GM19463 (cell line): ENCODE results near the gene EN1.

Experiments
- ATAC-seq: cut with Tn5 transposase; IDR thresholded peaks from one replicate; pipeline ENCODE4 v1.9.1; 2021; ENCODE audit warnings: mild to moderate bottlenecking, moderate library complexity; ENCODE audit not compliant: unreplicated experiment

The EN1 gene

DNA sequence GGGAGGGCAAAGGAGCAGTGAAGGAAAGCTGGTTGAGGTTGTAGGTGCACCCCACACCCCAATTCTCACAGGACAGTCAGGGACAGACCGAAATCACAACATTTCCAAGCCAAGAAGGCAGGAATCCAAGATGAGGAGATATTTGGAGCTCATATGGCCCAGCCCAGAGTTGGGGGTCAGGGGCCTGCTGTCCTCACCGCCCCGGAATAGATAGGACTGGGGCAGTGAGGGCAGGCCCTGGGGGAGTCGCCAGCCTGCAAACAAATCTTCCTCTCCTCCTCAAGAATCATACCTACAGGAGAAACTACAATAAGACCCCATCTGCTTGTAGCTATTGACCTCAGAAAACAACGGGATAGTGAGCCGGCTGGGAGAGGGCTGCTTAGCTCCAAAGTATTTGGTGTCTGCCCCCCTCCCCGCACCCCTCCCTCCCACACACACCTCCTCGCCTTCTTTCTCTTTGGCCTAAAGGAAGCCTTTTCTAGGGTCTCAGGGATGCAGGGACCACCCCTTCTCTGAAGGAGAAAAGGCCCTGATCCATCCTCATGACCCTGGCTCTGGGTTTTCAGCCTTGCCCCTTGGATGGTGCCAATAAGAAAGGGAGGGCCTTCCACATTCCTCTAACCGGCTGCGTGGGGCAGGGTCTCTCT lies 3.8 kb downstream of the EN1 start:
- no peak for ATAC-seq

DNA sequence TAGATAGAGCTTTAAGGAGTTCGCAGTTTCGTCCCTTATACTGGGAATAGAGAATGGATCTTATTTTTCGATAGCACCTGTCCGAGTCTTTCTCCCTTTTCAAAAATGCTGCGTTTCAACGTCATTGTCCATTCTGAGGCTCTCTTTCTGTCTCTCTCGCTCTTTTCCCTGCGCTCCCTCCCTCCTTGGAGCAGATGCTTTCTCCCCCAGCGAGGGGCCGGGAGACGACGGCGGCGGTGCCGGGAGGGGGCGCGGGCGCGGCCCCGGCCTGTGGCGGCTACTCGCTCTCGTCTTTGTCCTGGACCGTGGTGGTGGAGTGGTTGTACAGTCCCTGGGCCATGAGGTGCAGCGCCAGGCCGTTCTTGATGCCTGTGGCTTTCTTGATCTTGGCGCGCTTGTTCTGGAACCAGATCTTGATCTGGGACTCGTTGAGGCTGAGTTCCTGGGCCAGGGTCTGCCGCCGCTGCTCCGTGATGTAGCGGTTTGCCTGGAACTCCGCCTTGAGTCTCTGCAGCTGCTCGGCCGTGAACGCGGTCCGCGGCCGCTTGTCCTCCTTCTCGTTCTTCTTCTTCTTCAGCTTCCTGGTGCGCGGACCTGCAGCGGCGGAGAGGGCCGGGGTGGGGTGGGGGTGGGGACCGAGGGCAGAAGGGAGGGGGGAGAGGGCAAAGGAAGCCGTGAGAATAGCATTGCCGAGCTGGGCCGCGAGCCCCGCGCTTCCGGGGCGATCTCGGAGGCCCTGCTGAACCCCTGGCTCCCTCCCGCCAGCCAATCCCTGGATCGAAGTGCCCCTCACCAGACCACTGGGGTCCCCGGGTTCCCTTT lies 4.6 kb downstream of the EN1 start:
- ATAC-seq, result no peak

DNA sequence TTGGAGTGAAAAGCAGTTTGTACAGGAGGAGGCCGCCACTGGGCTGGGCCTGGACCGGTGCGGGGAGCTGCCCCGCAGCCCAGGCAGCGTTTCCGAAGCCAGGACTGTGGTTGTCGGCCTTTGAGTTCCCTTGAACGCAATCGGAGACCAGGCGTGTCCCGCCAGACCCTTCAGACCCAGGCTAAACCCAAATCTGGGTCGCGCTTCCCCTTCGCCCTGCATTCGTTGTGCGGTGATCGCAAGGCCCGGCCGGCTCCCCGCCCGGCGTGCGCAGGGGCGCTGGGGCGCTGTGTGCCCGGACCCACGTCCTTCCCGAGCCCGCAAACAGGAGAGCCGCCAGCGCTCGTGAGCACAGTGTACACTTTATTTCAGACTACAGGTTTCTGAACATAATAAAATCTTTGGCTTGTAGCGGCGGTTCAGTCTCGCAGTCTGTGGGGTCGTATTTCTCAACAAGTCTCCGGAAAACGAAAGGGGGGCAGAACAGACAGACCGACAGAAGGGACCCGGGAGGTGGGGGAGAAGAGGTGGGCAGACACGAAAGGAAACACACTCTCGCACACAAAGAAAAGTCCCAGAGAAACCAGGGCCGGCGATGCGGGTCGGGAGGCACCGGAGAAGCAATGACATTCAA lies 5.5 kb downstream of the EN1 start:
- ATAC-seq, result no peak

DNA sequence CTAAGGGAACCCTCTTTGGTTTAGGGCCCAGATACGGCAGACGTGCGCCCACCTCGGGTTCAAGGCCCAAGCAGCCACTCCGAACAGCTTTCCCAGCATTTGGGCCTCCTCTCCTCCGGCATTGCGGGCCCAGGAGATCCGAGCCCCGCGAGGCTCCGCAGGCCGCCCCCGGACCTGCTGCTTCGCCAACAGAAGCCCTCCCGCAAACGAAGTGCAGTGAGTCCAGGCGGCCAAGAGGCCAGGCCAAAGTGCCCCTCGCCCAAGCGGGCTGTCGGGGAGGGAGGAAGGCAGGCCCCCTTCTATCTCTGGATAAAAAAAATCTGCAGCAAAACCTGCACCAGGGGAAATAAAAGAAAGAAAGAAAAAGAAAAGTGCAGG lies 6.0 kb downstream of the EN1 start:
- no peak for ATAC-seq

DNA sequence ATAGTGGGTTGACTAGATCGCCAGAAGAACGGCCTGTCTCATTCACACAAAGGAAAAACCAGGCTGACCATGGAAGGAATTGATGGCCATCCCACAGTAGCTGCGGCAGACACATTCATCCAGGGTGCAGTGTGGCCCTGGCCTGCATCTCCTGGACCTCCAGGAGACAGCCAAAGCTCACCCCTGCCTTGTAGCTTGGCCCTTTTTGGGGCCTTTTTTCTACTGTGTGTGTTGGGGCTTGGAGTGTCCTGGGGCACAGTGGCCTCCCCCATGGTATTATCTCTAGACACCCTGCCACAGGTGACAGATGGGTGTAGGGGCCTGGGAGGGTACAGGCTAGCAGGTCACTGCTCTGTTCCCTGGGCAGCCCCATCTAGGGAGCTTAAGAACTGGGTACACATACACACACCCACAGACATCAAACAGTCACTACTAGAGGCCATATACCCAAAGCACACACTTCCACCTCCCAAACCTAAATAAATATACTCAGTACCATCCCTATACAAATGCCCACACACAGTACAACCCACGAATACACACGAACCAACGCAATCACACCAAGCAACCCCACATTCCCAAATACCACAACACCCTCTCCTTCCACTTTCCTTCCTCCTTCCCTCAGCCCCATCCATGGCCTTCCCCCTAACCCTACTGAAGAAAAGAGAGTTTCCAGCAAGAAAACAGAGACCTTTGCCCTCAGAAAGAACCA lies 8.6 kb downstream of the EN1 start:
- no peak for ATAC-seq

DNA sequence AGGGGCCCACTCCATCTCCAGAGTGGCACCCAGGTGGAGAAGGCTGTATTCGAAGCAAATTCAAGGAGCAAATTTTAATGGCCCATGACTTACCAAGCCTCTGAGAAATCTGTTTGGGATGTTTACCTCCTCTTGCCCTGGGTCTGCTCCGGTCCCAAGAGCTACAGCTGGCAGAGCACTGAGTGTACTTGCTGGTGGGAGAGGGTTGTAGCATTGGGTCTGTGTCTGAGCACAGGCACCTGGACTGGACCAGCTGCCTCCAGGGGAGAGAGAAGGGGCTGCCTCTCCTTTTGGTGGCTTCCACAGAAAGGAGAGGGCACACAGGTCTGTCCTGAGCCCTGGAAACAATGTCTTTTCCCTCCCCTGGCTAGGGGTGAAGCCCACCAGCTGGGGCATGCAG lies 9.8 kb downstream of the EN1 start:
- ATAC-seq, result no peak

DNA sequence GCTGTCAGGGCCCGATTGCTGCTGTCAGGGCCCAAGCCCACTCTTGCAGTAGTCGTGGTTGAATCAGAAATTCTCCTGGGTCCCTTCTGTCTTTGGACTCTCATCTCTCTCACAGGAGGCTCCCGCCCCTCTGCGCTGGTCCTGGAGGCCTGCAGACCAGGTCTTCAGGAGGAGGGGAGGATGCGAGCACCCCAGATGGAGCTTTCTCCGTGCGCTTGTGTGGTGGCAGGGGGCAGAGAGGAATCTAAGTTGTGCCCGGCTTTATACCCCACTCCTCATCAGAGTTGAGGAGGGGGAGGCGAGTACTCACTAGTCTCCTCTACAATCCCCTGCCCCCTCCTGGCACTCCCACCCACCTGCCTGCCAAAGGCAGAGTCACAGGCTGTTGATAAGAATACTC lies 10.4 kb downstream of the EN1 start:
- ATAC-seq, result no peak

DNA sequence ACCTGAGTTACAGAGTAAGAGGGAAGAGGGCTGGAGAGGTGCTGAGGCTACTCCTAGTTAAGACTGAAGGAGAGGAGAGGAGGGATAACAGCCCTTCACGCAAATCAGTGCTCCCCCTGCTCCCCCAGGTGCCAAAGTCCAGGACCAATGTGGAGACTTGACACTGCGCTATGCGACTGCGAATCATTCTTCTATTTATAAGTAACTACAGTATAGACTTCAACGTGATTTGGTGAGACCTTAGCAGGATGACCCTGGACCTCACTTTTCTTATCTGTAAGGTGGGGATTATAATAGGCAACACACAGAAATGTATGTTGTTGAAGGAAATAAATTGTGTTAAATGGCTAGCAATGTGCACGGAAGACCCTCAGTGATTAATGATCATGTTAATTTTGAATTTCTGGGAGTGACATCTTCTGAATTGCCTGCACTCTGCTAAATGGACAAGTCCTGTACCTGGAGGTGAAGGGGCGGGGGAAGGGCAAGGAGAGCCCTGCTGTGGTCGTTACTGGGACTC lies 11.0 kb downstream of the EN1 start:
- no peak for ATAC-seq

DNA sequence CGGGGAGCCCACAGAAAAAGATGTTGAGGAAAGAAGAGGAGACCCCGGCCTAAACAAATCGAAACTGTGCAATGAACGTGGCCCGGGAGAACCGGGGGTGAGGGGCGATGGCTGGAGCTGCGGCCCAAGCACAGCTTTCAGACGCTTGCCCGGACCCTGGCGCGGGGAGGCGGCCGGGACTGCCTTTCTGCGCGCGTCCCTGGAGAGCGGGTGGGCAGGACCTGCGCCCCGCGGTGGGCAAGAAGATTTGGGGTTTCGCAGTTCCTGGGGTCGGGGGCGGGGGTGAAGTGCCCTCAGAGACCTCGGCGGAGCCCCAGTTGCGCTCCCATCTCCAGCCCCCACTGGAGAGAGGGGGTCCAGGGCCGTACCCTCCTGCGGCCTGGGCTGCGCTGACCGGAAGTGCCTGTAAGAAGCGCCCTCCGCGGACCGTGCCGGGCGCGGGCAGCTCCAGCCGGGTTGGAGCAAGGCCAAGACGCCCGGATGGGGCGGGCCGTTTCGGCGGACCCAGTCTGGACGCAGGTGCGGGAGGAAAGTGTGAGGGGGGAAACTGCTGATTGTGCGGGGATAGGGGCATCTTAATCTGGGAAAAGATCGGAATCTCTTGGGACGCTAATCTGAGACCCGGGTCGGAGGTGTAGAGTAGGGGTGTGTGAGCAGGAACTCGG lies 11.6 kb downstream of the EN1 start:
- no peak for ATAC-seq

DNA sequence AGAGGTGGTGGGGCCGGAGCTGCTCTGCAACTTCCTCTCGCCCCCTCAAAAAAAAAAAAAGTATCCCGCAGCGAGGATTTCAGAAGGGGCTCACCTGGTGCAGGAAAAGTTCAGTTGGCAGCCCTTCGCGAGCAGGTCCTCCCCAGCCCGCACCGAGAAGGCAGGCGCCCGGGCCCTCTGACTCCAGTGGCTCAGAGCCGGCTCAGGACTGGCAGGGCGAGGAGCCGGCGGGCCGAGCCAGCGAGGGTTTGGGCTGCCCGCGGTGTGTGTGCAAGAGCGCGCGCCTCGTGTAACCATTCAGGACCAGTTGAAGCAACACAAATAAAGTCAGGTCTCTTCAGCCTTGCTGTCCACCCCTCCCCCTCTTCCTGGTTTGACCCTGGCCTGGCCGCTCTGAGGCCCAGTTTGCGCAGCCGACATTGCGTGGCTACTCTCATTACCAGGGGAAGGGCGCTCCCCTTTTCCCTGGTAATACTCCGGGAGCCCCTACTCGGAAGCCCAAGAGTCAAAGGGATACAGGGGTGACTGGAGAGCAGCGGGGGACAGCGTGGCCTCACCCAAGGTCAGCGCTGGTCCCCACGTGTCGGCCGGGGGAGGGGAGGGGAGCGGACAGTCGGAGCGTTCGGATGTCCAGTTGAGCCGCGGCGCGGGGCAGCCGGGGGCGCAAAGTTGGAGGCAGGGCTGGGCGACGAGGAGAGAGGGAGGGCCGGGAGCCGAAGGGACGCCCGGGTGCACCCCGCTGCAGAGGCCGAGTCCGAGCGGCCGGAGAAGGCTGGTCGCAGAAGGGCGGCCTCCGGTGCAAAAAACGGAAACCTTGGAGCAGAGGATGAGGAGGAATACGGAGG lies 12.3 kb downstream of the EN1 start:
- ATAC-seq, result no peak

DNA sequence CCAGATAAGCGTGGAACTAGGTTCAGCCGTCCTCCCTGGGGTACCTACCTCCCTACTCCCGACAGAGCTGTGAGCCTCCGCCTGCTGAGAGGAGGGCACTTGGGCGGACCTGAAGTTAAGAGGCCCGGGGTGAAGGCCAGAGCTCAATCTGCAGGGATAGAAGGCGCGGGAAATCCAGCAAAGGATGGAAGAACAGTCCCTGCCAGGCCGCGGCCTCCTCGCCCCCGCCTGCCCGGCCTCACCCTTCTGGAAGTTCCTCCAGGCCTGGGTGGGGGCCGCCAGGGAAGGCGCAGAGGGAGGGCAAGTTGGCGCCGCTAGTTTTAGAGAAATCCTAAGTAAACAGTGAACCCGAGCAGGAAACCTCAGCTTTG lies 13.0 kb downstream of the EN1 start:
- ATAC-seq, result no peak

DNA sequence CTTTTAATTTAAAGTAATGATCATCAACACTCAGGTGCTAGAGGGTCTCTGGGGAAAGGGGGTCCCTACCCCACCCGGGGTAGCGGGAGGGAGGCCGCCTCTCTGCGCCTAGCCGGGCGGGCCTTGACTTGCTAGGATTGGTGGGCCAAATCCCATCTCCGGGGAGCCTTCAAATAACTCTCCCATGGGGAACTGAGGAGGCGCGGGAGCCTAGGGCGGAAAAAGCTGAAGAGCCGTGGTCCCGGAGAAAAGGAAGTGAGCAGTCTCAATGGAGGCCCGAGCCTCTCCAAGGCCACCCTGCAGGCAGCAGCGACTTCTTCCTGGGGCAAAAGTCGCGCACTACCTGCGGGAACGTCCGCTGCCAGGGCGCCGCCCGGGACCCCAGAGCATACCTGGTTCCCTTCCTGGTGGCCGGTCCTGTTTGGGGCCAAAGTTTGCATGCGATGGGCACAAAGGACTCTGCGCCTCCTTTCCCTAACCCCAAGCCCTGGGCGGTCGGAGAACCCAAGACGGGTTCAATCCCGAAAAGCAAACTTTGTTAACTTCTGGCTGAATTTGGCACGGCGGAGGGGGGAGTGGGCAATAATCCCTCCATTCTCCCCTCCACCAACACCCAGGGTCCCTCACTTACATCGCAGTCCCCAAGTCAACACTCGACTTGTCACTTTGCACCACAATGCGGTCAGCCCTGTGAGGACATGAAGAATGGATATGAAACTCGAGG lies 13.6 kb downstream of the EN1 start:
- no peak for ATAC-seq

DNA sequence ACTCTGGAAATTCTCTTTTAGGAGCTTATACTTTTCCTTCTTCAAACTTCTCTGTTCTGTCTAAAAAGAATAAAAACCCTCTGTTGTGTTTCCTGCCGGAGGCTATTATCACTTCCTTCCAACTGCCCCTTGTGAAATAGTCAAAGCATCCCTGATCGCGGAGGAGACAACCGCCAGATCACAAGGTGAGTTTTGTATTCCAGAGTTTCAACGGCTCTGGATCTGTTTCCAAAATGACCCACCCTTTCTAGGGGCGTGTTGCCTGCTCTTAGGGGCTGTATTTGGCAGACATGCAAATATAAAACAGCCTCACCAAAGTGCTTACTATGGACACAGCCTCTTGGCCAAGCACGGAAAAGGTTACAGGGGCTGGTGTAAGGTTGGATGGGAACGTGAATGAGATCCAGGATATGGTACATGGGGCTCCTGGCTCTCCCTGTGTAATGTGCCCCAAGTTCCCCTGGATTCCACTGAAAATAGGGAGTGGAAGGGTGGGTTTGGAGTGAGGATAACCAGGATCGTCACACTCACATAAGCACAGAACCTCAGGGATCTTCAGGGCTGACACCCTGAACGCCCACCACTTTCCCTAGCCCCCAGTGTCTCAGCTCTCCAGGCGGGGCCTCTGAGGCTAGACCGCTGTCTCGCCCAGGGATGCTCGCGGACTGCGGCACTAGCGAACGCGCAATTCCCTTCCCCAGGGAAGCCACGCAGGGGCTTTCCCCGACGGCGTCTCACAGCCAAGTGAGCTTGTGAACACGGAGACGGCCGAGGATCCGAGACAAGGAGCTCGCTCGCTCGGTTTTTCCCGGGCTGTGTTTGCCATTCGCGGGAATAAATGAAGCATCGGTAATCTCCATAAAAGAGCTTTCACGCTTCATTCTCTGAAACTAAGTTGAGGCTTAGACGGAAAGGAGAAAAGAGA lies 14.4 kb downstream of the EN1 start:
- no peak for ATAC-seq

DNA sequence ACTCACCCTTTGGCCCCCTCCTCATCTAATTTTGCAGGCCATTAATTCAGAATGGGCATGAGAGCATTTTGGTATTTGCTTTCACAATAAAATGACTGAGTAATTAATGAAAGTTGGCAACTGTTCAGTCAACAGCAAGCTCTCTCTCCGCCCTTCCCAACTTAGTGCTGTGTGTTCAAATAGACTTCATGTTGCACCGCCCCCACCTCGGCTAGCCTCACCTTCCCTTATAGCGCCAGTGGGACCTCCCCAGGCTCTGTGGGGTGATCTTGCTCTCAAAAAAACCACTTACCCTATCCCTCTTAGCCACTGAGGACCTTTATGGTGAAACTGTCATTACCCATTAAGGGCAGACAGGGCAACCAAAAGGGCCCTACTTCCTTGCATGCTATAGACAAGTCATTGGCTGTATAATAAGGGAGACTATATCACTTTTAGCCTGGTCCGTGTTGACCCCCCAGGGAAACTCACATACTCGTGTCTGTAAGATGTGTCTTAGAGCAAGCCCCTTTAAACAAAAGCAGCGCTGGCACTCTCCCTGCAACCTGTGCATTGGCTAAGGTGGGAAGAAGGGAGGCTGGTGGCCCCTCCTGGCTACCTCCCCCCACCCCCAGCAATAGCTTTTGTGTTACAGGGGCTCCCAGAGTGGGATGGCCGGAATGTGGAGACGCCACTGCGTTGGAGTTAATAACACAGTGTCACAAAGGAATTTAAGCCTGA lies 15.2 kb downstream of the EN1 start:
- no peak for ATAC-seq

DNA sequence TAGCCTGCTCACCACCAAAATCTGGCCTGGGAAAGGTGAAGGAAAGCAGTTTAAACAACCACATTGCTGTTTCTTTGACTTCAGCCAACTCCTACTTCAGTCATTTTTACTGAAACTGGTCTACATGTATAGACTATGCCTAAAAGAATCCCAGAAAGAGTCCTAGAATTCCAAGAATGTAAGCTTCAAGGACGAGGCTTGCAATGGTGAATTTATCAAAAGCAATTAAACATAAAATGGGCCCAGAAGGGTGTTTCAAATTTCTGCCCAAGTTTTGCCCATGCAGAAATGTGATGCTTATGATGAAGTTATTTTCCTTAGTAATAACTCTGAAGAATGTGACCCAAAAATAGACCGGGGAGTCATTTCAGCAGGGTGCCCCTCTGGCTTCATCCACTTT lies 16.6 kb downstream of the EN1 start:
- no peak for ATAC-seq

DNA sequence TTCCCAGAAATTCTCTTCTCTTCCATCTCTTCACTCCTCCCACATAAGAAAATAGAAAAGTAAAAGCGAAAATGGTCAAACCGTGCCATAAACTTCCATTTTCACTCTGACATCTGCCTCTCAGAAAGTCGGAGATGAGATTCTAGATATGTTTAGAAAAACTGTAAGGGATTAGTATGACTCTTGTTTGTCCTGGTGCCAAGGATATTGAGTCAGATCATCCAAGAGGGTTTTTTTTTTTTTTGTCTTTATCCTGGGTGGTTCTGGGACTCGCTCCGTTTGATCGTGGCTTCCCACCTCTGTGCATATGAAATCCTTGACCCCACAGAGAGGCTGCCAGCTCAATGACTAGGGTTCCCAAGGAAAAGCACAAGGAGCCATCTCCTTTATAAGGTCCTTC lies 17.3 kb downstream of the EN1 start:
- ATAC-seq, result no peak

DNA sequence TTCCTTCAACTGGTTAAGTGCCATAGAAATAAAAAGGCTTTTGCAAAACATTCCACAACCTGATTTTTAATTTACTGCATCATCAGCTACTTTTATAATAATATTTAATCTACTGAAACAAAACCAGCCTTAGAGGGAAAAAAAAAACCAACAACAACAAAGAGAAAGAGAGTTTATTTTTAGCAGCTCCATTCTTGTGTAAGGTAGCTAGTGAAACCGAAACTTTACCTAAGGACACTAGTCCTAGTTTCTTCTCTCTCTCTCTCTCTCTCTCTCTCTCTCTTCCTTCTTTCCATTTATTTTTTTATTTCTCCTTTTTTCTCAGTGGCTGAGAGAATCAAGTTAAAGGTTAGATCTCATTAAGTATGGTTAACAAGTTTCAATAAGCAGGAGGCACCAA lies 21.4 kb downstream of the EN1 start:
- no peak for ATAC-seq

DNA sequence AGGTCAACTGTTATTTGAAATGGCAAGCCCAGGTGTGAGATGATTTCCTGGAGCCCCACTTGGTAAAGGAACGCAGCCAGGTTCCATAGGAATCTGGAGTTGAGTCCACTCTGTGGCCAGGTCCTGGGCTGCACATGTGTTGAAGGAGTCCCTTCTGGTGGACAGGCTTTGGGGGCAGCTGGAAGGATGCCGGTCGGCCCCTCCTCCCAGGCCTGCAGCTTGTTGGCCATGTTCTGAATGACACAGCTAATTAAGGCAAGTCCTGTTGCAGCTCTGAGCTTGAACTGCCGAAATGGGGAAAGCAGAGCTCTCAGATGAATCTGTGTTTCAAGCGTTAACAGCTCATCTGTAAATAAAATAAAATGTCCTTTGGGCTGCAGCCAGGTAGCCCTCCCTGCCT lies 23.8 kb downstream of the EN1 start:
- ATAC-seq, result no peak
